Erythroblast (primary cell): ENCODE results near the gene GALNT16.

ENCODE experiments used
- GATA1 ChIP-seq: IDR thresholded peaks from 2 replicates; pipeline ENCODE4 v1.6.1; 2011; ENCODE audit warnings: low read depth, mild to moderate bottlenecking, control low read depth, low read length, moderate library complexity
- POLR2A ChIP-seq: IDR thresholded peaks from 2 replicates; pipeline ENCODE4 v1.6.1; 2011; ENCODE audit warnings: mild to moderate bottlenecking, low read length

DNA sequence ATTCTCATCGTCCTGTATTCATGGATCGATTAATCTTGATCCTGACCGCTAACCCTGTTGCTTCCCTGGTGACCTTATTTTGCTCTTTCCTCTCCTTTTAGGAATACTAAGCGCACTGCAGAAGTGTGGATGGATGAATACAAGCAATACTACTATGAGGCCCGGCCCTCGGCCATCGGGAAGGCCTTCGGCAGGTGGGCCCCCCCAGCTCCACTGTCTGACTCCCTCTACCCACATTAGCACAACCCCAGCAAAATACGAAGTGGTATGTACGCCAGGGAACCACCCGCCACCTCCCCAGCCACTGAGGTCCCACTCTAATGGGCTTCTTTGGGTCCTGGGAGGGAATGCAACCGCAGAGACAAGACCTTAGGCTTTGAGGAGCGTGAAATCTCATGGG, 79.5 kb downstream of the GALNT16 start:
- TF ChIP-seq POLR2A = no peak
- TF ChIP-seq GATA1 = no peak
